ENCODE results near the gene UBB. TPM values are rescaled to one million over a fixed set of nuclear protein-coding genes. Genes with fewer than 3 reads are reported as not detected.

The UBB gene
- total and polyA plus RNA-seq, 9 of the 15 experiments (the other 6 are each of a cell fraction or from before 2014, with no cell fraction given), result 1,069 to 4,143 (median 1,696) TPM

DNA sequence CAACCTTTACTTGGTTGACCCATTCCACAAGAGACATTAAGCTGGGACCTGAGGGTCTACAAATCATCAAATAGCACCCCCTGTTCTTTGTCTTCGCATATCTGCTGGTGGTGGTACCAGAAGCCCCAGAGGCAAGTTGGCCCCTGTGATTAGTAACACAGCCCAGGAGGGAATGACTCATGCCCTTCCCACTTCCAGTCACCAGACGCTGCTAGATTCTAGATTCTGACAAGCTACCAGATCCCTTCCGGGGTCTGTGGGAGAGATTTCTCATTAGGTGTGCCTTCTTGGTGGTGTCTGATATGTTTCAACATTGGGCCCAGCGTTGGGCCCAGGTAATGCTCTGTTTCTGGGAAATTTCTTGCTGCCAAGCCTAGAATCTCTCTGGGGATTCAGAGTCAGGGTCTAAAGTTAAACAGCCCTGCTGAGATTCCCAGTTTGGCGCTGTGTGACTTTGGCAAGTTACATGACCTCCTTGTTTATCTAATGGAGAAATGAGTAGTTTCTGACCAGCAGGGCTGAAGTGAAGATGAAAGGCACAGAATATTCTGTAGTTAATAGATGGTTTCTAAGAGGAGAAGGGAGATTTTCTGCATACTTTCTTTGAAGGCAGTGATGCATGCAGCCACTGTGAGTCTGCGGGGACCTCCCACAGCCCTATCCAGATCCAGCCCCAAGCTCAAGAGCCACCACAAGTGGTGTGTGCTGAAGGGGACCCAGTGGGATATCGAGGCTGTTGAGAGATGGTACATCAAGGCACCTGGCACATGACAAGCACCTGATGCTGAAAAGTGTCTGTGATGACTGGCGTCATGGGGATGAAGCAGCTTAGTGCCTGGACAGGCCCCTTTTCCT, 38.4 kb downstream of the UBB start (continued):
- TF ChIP-seq, protein P1, sequence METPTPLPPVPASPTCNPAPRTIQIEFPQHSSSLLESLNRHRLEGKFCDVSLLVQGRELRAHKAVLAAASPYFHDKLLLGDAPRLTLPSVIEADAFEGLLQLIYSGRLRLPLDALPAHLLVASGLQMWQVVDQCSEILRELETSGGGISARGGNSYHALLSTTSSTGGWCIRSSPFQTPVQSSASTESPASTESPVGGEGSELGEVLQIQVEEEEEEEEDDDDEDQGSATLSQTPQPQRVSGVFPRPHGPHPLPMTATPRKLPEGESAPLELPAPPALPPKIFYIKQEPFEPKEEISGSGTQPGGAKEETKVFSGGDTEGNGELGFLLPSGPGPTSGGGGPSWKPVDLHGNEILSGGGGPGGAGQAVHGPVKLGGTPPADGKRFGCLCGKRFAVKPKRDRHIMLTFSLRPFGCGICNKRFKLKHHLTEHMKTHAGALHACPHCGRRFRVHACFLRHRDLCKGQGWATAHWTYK (CRISPR knock-in tag; IDR thresholded peaks at IDR 0.05), result no peak
- peak; percentile 94 for TF ChIP-seq JUN (IDR thresholded peaks at IDR 0.05; ENCODE audit: borderline replicate concordance, low read depth, low read length)
- TF ChIP-seq JUN (CRISPR knock-in tag; IDR thresholded peaks at IDR 0.05; ENCODE audit: borderline replicate concordance), result no peak
- TF ChIP-seq HOXB6 (CRISPR knock-in tag; IDR thresholded peaks at IDR 0.05; ENCODE audit: borderline replicate concordance), result no peak
- TF ChIP-seq MCM2 (IDR thresholded peaks at IDR 0.05; ENCODE audit: low read depth), result no peak
- no peak for TF ChIP-seq KLF1 (tag; IDR thresholded peaks at IDR 0.05)
- TF ChIP-seq NFYB (IDR thresholded peaks at IDR 0.05; ENCODE audit: extremely low read depth, insufficient read length), result no peak
- TF ChIP-seq TRIM25 (IDR thresholded peaks at IDR 0.05; ENCODE audit: borderline replicate concordance), result no peak
- TF ChIP-seq GTF2A2 (tag; IDR thresholded peaks at IDR 0.05), result no peak
- 0 out of 2 replicates have a peak, but pooled peaks have one; percentile 34 for TF ChIP-seq MTA3 (IDR thresholded peaks at IDR 0.05; ENCODE audit: borderline replicate concordance)
- TF ChIP-seq ASH1L (IDR thresholded peaks at IDR 0.05; ENCODE audit: borderline replicate concordance, low read depth, partially characterized antibody), result no peak
- TF ChIP-seq HDGF (IDR thresholded peaks at IDR 0.05), result no peak
- TF ChIP-seq, protein P2, sequence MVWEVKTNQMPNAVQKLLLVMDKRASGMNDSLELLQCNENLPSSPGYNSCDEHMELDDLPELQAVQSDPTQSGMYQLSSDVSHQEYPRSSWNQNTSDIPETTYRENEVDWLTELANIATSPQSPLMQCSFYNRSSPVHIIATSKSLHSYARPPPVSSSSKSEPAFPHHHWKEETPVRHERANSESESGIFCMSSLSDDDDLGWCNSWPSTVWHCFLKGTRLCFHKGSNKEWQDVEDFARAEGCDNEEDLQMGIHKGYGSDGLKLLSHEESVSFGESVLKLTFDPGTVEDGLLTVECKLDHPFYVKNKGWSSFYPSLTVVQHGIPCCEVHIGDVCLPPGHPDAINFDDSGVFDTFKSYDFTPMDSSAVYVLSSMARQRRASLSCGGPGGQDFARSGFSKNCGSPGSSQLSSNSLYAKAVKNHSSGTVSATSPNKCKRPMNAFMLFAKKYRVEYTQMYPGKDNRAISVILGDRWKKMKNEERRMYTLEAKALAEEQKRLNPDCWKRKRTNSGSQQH (CRISPR knock-in tag; IDR thresholded peaks at IDR 0.05), result no peak
- TF ChIP-seq CXXC5 (CRISPR knock-in tag; IDR thresholded peaks at IDR 0.05), result peak; percentile 54; the same call in 1 of the 2 replicates
- TF ChIP-seq PRPF4 (IDR thresholded peaks at IDR 0.05; ENCODE audit: insufficient read depth, low read depth, low read length, poor library complexity, severe bottlenecking), result no peak
- no peak for TF ChIP-seq RREB1 (CRISPR knock-in tag; IDR thresholded peaks at IDR 0.05)

Measured in K562 (cell line).